HCT116 (cell line): ENCODE results near the gene COBL. TPM values are rescaled to one million over a fixed set of nuclear protein-coding genes. Genes with fewer than 3 reads are reported as not detected.

ENCODE experiments used
- ATAC-seq: fragments of 200-7000 bp; cut with Tn5 transposase; 2 replicates; pipeline ENCODE4 v1.9.1; 2020; ENCODE audit warnings: mild to moderate bottlenecking, moderate library complexity
- BruUV-seq: library from RNA; stranded (reverse); fragments of 400-500 nt; replicated peaks from 2 replicates; lab custom pipeline; 2021; lab: Mats Ljungman, UMichigan
- CTCF ChIA-PET: fragments of 300-600 bp; sonication (Branson Sonifier 250); formaldehyde crosslinking; loops from one replicate; lab custom pipeline; 2021; ENCODE audit warnings: antibody characterized with exemption; lab: Charles Lee
- POLR2A ChIA-PET: fragments of 300-600, 350-600 bp; sonication (Branson Sonifier 250); formaldehyde crosslinking; loops from one replicate; lab custom pipeline; 2021; ENCODE audit warnings: antibody characterized with exemption; lab: Charles Lee
- RAD21 ChIA-PET, 2 experiments: fragments of 300-600 bp; sonication (Branson Sonifier 250); formaldehyde crosslinking; loops; one replicate each; lab custom pipeline; 2023; ENCODE audit warnings: low total read pairs in 2 of 2; ENCODE audit not compliant: uncharacterized antibody in 2 of 2, unreplicated experiment in 2 of 2, low non-redundant PET in 1 of 2; lab: Charles Lee
- DNase-seq: peaks from one replicate; pipeline ENCODE4 v3.0.0-alpha.2; 2010; ENCODE audit warnings: low read depth, low spot score
- H2AFZ ChIP-seq: fragments of 200-600 bp; shearing (Covaris generic), sonication (generic); 2 replicates; pipeline ENCODE4 v1.6.1; 2017; ENCODE audit warnings: low read depth, mixed run types, mixed read lengths, antibody characterized with exemption, low read length; ENCODE audit not compliant: poor library complexity, severe bottlenecking
- H3K27ac ChIP-seq: 2 replicates; pipeline ENCODE4 v1.5.1; 2012; ENCODE audit warnings: low read depth, low read length
- H3K27me3 ChIP-seq: fragments of 200-600 bp; sonication (generic); 2 replicates; pipeline ENCODE4 v1.6.1; 2016; ENCODE audit warnings: mixed run types, low read length, mixed read lengths; ENCODE audit not compliant: insufficient read depth
- H3K36me3 ChIP-seq, 2 experiments: fragments of 200-500 bp in 1 of 2; fragments of 200-600 bp in 1 of 2; sonication (Bioruptor generic) in 1 of 2; sonication (generic) in 1 of 2; 2 replicates each; pipeline versions ENCODE4 v1.5.1 to v1.6.1; 2014 to 2016; ENCODE audit warnings: low read length in 2 of 2, inconsistent platforms in 1 of 2, mixed read lengths in 1 of 2, mixed run types in 1 of 2; ENCODE audit not compliant: insufficient read depth in 2 of 2, control insufficient read depth in 1 of 2
- H3K4me1 ChIP-seq, 2 experiments: fragments of 200-600 bp in 1 of 2; sonication (generic) in 1 of 2; 2 replicates each; pipeline versions ENCODE4 v1.5.1 to v1.6.1; 2012 to 2017; ENCODE audit warnings: low read length in 2 of 2, inconsistent platforms in 1 of 2, mild to moderate bottlenecking in 1 of 2, mixed read lengths in 1 of 2, mixed run types in 1 of 2, moderate library complexity in 1 of 2; ENCODE audit not compliant: insufficient read depth in 2 of 2, control insufficient read depth in 1 of 2
- H3K4me2 ChIP-seq: fragments of 200-600 bp; sonication (generic); 2 replicates; pipeline ENCODE4 v1.6.1; 2017; ENCODE audit warnings: mixed run types, low read length, mixed read lengths
- H3K4me3 ChIP-seq, 2 experiments: fragments of 200-600 bp in 1 of 2; sonication (generic) in 1 of 2; replicated peaks in 1 of 2; 2 replicates each; pipeline ENCODE4 v1.5.1; 2011 to 2016; ENCODE audit warnings: low read length in 2 of 2, control low read depth in 1 of 2, low read depth in 1 of 2, mild to moderate bottlenecking in 1 of 2, mixed read lengths in 1 of 2, mixed run types in 1 of 2
- H3K79me2 ChIP-seq: fragments of 200-600 bp; sonication (generic); 2 replicates; pipeline ENCODE4 v1.6.1; 2017; ENCODE audit warnings: mild to moderate bottlenecking, mixed run types, low read length, moderate library complexity, mixed read lengths; ENCODE audit not compliant: insufficient read depth
- H3K9ac ChIP-seq: fragments of 200-600 bp; sonication (generic); 2 replicates; pipeline ENCODE4 v1.6.1; 2016; ENCODE audit warnings: low read length, mixed read lengths
- H3K9me2 ChIP-seq: fragments of 200-600 bp; sonication (generic), shearing (Covaris generic); 2 replicates; pipeline ENCODE4 v1.6.1; 2017; ENCODE audit warnings: mixed run types, mild to moderate bottlenecking, moderate library complexity; ENCODE audit not compliant: insufficient read depth
- H3K9me3 ChIP-seq, 2 experiments: fragments of 200-500 bp in 1 of 2; fragments of 200-600 bp in 1 of 2; sonication (Bioruptor generic) in 1 of 2; sonication (generic) in 1 of 2; 2 replicates each; pipeline ENCODE4 v1.6.1; 2014 to 2017; ENCODE audit warnings: low read length in 2 of 2, mixed read lengths in 2 of 2, inconsistent platforms in 1 of 2, low read depth in 1 of 2, mild to moderate bottlenecking in 1 of 2, mixed run types in 1 of 2, moderate library complexity in 1 of 2; ENCODE audit not compliant: control insufficient read depth in 1 of 2, insufficient read depth in 1 of 2
- H4K20me1 ChIP-seq: fragments of 200-600 bp; sonication (generic), shearing (Covaris generic); 2 replicates; pipeline ENCODE4 v1.6.1; 2017; ENCODE audit warnings: mixed run types, mild to moderate bottlenecking, moderate library complexity; ENCODE audit not compliant: insufficient read depth
- CEBPB ChIP-seq: IDR thresholded peaks from 2 replicates; pipeline ENCODE4 v1.6.1; 2012; ENCODE audit warnings: low read depth
- EGR1 ChIP-seq: IDR thresholded peaks from 2 replicates; pipeline ENCODE4 v1.6.1; 2012; ENCODE audit warnings: low read depth
- ELF1 ChIP-seq: IDR thresholded peaks from 2 replicates; pipeline ENCODE4 v1.6.1; 2012; ENCODE audit warnings: low read depth, borderline replicate concordance
- FOSL1 ChIP-seq: IDR thresholded peaks from 2 replicates; pipeline ENCODE4 v1.6.1; 2012; ENCODE audit warnings: low read depth
- JUND ChIP-seq: IDR thresholded peaks from 2 replicates; pipeline ENCODE4 v1.6.1; 2012
- POLR2A ChIP-seq: IDR thresholded peaks from 2 replicates; pipeline ENCODE4 v1.7.0; 2011; ENCODE audit warnings: borderline replicate concordance; ENCODE audit not compliant: insufficient read depth, insufficient read length; ENCODE audit errors: extremely low read depth
- POLR2AphosphoS5 ChIP-seq: IDR thresholded peaks from 2 replicates; pipeline ENCODE4 v1.6.1; 2011; ENCODE audit warnings: mild to moderate bottlenecking, low read depth, low read length, moderate library complexity
- RAD21 ChIP-seq: IDR thresholded peaks from 2 replicates; pipeline ENCODE4 v1.6.1; 2012; ENCODE audit warnings: low read depth, mild to moderate bottlenecking
- SIN3A ChIP-seq: IDR thresholded peaks from 2 replicates; pipeline ENCODE4 v1.6.1; 2012; ENCODE audit warnings: low read depth
- SP1 ChIP-seq: IDR thresholded peaks from 2 replicates; pipeline ENCODE4 v1.6.1; 2012; ENCODE audit warnings: low read depth
- SRF ChIP-seq: IDR thresholded peaks from 2 replicates; pipeline ENCODE4 v1.6.1; 2012; ENCODE audit warnings: low read depth
- TCF7L2 ChIP-seq: IDR thresholded peaks from 2 replicates; pipeline ENCODE4 v1.7.0; 2011; ENCODE audit warnings: borderline replicate concordance, inconsistent platforms; ENCODE audit not compliant: insufficient read depth, insufficient read length; ENCODE audit errors: extremely low read depth
- YY1 ChIP-seq: IDR thresholded peaks from 2 replicates; pipeline ENCODE4 v1.6.1; 2011; ENCODE audit warnings: low read length, low read depth, moderate library complexity, mild to moderate bottlenecking; ENCODE audit not compliant: insufficient replicate concordance; ENCODE audit errors: extremely low read depth
- ZFX ChIP-seq: fragments of 450-650 bp; IDR thresholded peaks from 2 replicates; pipeline ENCODE4 v1.6.1; 2017
- ZNF274 ChIP-seq: fragments of 200-500 bp; sonication (Bioruptor generic); IDR thresholded peaks from 2 replicates; pipeline ENCODE4 v1.6.1; 2014; ENCODE audit warnings: mild to moderate bottlenecking, low read depth, low read length, inconsistent platforms
- intact Hi-C: fragments of 100-400 bp; cut with micrococcal nuclease; formaldehyde crosslinking; loops from 2 replicates; pipeline ENCODE4 v1.10.0; 2022
- total RNA-seq: library from RNA; stranded (reverse); gene quantifications from one replicate; pipeline ENCODE4 v1.2.1, GENCODE V29; 2021; ENCODE audit not compliant: unreplicated experiment
- TF ChIP-seq, protein P1 (sequence below): IDR thresholded peaks from 2 replicates; pipeline ENCODE4 v1.6.1; 2012; ENCODE audit warnings: low read depth
- TF ChIP-seq, protein P2 (sequence below), 3 experiments: fragments of 200-600 bp in 1 of 3; sonication (generic) in 1 of 3; IDR thresholded peaks in 2 of 3; conservative IDR thresholded peaks in 1 of 3; 2 replicates each; pipeline ENCODE4 v1.5.1; 2012 to 2017; ENCODE audit warnings: low read depth in 2 of 3, low read length in 2 of 3, antibody characterized with exemption in 1 of 3, borderline replicate concordance in 1 of 3, control low read depth in 1 of 3, mild to moderate bottlenecking in 1 of 3, mixed read lengths in 1 of 3, mixed run types in 1 of 3, moderate library complexity in 1 of 3; ENCODE audit not compliant: insufficient read depth in 1 of 3
- TF ChIP-seq, protein P3 (sequence below): IDR thresholded peaks from 2 replicates; pipeline ENCODE4 v1.6.1; 2012

Gene COBL
- total RNA-seq, 1 experiment from 2014 or later: 19.3 TPM

DNA sequence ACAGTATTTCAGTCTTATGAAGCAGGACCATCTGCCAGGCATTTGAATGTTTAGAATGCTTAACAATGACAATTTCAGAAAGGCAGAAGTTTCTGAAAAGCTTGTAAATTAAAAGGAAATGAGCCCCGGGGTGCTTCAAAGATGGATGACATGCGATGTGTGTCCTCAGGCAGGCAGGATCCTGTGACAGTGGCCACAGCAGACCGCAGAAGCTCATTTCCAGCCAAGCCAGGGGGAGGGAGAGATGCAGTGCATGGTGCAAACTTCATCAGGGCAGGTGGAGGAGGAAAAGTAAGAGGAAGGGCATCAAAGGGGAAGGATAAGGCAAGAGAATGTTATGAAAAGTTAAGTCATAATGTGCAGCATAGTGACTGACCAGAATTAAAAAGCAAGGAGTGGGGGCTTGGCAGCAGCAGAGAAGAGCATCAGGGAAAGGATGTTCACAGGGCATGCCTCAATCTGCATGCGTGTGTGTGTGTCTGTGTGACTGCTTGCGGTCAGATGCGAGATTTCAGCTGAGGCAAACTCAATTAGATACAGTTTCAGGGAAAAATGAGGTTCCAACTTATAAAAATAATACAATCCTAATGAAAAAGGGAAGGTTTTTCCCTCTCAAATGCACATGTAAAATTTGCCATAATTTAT, 173.7 kb downstream of the COBL start:
- DNase-seq (no peak), ATAC-seq (no peak)
- H2AFZ ChIP-seq: no peak overlapping the region
- H3K4me1 ChIP-seq: peaks cover 8 to 12% of the 10 kb centered on the region in 2 experiments
- ChIA-PET RAD21 (interaction anchor here in 1 of 2 experiments (0.5 kb wide), 1 partner anchor 56 kb away, joined by 3 read pairs; no protein-coding TSS in a partner anchor), CTCF (interaction anchor here (1.0 to 1.8 kb wide), 2 partner anchors 20 to 225 kb away, joined by 3 to 8 read pairs; no protein-coding TSS in a partner anchor), POLR2A (no interaction called here)
- H3K9me2 ChIP-seq: no peaks in the 10 kb centered on the region
- no peaks in the 10 kb centered on the region for H3K27me3 ChIP-seq
- no TSS peak for BruUV-seq
- H3K79me2 ChIP-seq: no peaks in the 10 kb centered on the region
- H4K20me1 ChIP-seq: no peaks in the 10 kb centered on the region
- no peak for TF ChIP-seq ELF1
- no peak for TF ChIP-seq JUND
- TF ChIP-seq SIN3A: no peak
- TF ChIP-seq, protein P1, sequence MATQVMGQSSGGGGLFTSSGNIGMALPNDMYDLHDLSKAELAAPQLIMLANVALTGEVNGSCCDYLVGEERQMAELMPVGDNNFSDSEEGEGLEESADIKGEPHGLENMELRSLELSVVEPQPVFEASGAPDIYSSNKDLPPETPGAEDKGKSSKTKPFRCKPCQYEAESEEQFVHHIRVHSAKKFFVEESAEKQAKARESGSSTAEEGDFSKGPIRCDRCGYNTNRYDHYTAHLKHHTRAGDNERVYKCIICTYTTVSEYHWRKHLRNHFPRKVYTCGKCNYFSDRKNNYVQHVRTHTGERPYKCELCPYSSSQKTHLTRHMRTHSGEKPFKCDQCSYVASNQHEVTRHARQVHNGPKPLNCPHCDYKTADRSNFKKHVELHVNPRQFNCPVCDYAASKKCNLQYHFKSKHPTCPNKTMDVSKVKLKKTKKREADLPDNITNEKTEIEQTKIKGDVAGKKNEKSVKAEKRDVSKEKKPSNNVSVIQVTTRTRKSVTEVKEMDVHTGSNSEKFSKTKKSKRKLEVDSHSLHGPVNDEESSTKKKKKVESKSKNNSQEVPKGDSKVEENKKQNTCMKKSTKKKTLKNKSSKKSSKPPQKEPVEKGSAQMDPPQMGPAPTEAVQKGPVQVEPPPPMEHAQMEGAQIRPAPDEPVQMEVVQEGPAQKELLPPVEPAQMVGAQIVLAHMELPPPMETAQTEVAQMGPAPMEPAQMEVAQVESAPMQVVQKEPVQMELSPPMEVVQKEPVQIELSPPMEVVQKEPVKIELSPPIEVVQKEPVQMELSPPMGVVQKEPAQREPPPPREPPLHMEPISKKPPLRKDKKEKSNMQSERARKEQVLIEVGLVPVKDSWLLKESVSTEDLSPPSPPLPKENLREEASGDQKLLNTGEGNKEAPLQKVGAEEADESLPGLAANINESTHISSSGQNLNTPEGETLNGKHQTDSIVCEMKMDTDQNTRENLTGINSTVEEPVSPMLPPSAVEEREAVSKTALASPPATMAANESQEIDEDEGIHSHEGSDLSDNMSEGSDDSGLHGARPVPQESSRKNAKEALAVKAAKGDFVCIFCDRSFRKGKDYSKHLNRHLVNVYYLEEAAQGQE: no peak
- TF ChIP-seq, protein P2, sequence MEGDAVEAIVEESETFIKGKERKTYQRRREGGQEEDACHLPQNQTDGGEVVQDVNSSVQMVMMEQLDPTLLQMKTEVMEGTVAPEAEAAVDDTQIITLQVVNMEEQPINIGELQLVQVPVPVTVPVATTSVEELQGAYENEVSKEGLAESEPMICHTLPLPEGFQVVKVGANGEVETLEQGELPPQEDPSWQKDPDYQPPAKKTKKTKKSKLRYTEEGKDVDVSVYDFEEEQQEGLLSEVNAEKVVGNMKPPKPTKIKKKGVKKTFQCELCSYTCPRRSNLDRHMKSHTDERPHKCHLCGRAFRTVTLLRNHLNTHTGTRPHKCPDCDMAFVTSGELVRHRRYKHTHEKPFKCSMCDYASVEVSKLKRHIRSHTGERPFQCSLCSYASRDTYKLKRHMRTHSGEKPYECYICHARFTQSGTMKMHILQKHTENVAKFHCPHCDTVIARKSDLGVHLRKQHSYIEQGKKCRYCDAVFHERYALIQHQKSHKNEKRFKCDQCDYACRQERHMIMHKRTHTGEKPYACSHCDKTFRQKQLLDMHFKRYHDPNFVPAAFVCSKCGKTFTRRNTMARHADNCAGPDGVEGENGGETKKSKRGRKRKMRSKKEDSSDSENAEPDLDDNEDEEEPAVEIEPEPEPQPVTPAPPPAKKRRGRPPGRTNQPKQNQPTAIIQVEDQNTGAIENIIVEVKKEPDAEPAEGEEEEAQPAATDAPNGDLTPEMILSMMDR (IDR thresholded peaks at IDR 0.05 in 2 of 3, conservative IDR thresholded peaks at IDR 0.05 in 1 of 3; ENCODE audit: borderline replicate concordance in 1 of 3, insufficient read depth in 1 of 3, low read depth in 2 of 3, low read length in 2 of 3): no peak
- no peak for TF ChIP-seq SP1
- no peak for TF ChIP-seq ZNF274
- no peak for TF ChIP-seq FOSL1
- TF ChIP-seq CEBPB: no peak
- no peak for TF ChIP-seq POLR2A
- TF ChIP-seq RAD21: no peak
- TF ChIP-seq, protein P3, sequence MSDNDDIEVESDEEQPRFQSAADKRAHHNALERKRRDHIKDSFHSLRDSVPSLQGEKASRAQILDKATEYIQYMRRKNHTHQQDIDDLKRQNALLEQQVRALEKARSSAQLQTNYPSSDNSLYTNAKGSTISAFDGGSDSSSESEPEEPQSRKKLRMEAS: no peak
- no peak for TF ChIP-seq SRF
- no peak for TF ChIP-seq ZFX
- no peak for TF ChIP-seq EGR1
- no peak for TF ChIP-seq TCF7L2
- no peak for TF ChIP-seq YY1
- TF ChIP-seq POLR2AphosphoS5: no peak
- H3K4me3 ChIP-seq: no peak overlapping the region
- peaks cover 3 to 6% of the 10 kb centered on the region in 2 experiments; a peak in 2 of 4 replicates for H3K9me3 ChIP-seq
- H3K27ac ChIP-seq: no peak overlapping the region
- no peaks in the 10 kb centered on the region for H3K36me3 ChIP-seq
- intact Hi-C loops: loop anchor here (5.0 kb wide), 1 partner anchor 1051 kb away; the partner anchor contains the start of gene ZPBP
- H3K4me2 ChIP-seq: no peak overlapping the region
- no peak overlapping the region for H3K9ac ChIP-seq
